GM19351 (cell line): ENCODE data around the gene CEACAM1.
A peak's percentile ranks its signal among the peaks of the same experiment; 100 is the strongest.
"Not testable (repeated sequence)": the region's sequence is repeated elsewhere in the genome, so short reads cannot be mapped to it uniquely, and the experiment has no call there.

Source experiments
- ATAC-seq: cut with Tn5 transposase; IDR thresholded peaks from one replicate; pipeline ENCODE4 v1.9.1; 2021; ENCODE audit warnings: mild to moderate bottlenecking, moderate library complexity; ENCODE audit not compliant: unreplicated experiment

CEACAM1 gene

DNA sequence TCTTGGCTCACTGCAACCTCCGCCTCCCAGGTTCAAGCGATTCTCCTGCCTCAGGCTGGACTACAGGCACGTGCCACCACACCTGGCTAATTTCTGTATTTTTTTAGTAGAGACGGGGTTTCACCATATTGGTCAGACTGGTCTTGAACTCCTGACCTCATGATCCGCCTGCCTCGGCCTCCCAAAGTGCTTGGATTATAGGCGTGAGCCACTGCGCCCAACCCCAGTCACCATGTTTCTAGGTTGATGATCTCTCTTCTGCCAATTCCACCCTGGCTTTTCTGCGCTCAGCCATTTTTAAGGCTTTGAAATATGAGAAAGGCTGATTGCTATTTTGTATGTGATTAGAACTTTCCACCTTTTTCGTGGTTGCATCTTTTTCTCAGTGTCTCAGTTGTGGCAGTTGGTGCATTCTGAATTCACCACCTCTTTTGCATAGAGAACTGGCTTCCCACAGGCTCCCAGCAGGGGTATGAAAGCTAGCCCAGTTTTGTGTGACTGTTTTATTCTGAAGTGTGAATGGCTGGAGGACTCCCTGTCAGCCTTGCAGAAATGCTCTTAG, 15.5 kb downstream of the CEACAM1 start:
- peak; percentile 86 for ATAC-seq

DNA sequence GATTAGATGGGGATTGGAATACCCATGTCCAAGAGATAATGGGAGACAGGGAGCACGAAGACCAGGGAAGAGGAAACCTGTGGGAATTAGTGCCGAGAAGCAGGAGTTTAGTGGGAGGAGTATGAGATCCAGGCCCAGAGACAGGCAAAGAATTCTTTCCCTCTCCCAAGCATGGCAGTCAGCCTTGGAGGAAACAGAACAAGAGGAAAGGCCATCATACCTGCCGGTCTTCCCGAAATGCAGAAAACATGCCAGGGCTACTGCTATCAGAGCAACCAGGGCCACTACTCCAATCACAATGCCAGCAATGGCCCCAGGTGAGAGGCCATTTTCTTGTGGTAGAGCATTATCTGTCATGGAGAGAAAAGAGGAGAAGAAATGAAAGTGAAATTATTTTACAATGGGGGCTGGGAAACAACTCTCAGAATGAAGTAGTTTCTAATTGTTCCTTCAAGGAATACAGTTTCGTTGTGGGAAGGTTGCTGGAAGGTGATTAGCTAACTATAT, 16.1 kb downstream of the CEACAM1 start:
- no peak for ATAC-seq

DNA sequence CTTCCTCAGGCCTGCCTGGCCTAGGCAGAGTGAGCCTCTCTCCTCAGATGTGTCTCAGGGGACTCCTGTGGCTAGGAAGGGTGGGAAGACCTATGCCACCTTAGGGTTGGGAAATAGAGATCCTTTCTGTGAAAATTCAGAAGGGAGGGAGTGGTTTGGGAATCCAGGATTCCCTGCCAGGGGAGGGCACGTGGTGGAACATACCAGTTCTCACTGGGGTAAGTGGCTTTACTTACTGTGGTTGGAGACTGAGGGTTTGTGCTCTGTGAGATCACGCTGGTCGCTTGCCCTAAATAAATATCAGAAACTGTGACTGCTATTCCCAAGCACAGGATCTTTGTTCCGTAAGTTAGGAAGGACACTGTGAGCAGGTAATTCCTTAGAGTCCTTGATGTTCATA, 16.9 kb downstream of the CEACAM1 start:
- no peak for ATAC-seq

DNA sequence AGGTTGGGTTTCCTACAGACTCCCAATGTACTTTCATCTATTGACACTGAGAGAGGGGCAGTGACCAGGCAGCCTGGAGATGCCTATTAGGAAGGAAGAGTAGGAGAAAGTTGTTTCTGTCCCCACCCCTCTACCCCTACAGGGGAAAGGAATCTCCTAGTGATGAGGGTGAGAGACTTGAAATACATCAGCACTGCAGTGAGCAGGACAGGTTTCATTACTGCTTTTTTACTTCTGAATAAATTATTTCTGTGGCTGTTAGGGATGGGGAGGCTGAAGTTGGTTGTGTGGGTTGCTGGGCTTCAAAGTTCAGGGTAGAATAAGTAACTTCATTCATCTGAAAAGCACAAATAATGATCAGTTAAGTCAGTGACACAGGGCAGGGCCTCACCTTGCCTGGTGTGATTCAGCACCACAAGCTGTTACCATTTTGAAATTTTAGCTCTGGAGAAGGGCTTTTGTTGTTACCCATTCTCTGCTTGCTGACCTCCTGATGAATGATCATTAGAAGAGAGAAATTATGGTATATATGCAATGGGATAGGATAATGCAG, 19.3 kb downstream of the CEACAM1 start:
- no peak for ATAC-seq

DNA sequence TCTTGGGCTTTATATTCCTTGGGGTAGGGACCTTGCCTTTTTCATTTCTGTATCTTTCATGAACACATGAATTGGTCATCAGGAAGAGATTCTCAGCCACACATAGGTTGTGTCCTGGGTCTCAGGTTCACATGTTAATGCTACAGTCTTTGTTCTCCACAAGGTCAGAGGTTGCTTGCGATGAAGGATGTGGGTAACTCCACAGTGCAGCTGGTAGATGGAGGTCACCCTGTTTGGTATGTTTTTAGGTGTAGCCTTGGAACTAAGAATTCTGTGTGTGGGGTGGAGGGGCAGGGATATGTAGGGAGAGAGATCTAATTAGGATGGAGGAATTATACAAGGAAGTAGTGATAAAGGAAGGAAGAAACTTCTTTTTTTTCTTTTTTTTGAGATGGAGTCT, 23.2 kb downstream of the CEACAM1 start:
- ATAC-seq: no peak

DNA sequence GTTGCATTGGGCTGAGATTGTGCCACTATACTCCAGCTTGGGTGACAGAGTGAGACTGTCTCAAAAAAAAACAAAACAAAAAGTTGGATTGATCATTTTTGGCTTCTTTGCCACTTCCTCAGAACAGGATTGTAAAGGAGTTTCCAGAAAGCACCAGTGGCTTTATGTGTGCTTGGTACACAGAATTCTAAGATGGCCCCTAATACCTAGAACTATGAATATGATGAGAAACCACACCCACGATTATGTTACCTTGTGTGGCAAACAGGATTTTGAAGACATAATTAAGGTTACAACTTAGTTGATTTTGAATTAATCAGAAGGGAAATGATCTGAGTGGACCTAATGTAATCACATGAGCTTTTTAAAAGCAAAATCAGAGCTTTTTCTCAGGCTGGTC, 26.5 kb downstream of the CEACAM1 start:
- ATAC-seq: no peak

DNA sequence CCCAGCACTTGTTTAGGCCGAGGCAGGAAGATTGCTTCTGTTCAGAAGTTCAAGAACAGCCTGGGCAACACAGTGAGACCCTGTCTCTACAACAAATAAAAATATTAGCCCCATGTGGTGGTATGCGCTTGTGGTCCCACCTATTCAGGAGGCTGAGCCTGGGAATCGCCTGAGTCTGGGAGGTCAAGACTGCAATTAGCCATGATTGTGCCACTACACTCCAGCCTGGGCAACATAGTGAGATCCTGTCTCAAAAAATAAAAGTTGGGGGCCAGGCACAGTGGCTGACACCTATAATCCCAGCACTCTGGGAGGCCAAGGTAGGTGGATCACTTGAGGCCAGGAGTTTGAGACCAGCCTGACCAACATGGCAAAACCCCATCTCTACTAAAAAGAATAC, 27.0 kb downstream of the CEACAM1 start:
- not testable (repeated sequence) for ATAC-seq

DNA sequence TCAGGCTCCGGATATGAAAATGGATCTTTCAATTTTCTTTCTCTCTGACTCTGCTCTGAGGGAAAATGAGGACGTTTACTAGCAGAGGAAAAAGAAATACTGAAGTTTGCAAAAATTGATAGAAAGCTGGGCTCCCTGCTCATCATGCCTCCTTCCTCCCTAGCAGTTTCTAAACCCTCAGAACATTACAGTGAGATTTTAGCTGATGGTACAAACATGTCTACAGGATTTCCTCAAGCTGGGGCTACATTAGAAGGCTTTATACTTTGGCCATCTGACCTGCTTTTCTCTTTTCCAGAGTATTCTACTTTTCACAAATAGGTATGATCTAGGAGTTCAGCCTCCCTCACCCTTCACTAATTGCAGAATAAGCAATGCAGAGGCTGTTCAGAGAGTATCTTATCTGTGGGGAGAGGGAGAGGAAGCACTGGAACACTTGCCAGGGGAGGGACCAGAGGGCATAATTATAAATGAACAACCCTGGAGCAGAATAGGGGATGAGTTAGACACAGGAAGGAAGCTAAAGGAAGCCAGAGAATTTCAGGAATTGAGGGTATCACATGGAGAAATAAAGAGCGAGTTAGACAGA, 30.0 kb downstream of the CEACAM1 start:
- no peak for ATAC-seq

DNA sequence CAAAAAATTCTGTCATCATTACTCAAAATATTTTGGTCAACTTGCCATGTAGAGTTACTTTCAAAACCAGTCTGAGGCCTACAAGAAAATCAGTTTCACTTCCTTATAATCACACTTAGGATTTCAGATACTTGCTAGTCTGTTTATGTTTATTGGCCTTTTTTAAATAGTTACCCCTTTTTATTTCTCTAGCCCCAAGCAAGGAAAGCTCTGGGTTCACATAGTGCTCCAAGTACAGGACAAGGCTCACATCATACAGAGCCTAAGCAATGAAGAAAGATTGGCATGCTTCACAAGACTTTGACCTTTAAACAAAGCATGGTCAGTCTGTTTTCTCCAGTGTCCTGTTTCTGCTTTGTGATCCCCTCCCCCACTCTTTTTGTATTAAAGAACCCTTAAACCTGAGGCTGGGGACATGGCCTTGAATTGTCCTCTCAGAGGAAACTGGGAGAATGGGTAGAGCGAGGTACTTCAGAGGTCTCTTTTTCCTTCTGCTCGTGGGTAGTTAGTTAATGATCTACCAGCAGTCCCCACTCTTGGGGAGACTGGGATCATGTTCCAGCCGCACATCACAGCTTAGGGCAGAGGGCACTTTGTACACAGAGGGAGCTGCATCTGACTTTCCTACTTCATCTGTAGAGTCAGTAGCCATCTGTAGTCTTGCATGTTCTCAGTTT, 30.7 kb downstream of the CEACAM1 start:
- peak; percentile 63 for ATAC-seq

DNA sequence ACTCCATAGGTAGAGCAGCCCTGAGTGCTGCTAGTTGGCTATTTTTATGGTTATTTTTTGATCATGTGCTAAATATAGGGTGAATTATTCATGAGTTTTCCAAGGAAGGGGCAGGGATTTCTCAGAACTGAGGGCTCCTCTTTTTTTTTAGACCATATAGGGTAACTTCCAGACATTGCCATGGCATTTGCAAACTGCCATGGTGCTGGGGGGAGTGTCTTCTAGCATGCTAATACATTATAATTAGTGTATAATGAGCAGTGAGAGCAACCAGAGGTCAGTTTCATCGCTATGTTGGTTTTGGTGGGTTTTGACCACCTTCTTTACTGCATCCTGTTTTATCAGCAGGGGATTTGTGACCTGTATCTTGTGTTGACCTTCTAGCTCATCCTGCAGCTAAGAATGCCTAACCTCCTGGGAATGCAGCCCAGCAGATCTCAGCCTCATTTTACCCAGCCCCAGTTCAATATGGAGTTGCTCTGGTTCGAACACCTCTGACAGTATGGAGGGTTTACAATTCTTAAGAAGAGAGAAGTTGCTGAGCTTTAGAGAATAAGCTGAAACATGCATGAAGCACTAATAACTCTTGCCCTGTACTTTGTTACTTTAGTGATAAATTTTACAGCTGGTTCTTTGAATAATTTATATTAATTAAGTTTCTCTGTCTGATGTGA, 31.7 kb downstream of the CEACAM1 start:
- ATAC-seq: no peak

DNA sequence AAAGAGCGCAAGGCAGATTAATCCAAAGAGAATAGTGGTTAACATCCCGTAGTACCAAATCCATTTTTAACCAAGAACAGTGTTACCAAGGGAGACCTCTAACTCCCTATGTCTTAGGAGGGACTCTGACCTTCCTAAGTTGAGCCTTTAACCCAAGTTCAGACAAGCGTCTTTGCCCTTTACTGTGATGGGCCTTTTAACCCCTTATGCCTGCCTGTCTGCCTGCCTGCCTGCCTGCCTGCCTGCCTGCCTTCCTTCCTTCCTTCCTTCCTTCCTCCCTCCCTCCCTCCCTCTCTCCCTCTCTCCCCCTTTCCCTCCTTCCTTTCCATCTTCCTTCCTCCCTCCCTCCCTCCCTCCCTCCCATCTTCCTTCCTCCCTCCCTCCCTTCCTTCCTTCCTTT, 32.6 kb downstream of the CEACAM1 start:
- ATAC-seq: no peak

DNA sequence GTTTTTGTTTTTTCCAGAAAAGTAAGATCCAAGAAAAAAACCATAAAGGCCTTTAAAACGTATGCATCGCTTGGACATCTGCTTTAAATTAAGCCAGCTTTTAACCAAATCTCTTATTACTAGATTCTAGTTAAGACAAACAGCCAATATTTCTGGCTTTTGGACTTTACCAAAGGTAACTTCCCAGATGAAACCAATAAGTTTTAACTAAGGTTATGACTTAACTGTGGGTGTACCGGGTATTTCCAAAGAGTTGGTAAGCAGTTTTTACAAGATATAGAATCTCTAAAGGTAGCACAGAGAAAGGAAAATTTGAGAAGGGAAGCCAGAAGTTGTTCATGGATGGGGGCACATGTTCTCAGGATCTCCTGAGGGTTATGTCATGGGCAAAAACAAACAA, 34.0 kb downstream of the CEACAM1 start:
- ATAC-seq: no peak

DNA sequence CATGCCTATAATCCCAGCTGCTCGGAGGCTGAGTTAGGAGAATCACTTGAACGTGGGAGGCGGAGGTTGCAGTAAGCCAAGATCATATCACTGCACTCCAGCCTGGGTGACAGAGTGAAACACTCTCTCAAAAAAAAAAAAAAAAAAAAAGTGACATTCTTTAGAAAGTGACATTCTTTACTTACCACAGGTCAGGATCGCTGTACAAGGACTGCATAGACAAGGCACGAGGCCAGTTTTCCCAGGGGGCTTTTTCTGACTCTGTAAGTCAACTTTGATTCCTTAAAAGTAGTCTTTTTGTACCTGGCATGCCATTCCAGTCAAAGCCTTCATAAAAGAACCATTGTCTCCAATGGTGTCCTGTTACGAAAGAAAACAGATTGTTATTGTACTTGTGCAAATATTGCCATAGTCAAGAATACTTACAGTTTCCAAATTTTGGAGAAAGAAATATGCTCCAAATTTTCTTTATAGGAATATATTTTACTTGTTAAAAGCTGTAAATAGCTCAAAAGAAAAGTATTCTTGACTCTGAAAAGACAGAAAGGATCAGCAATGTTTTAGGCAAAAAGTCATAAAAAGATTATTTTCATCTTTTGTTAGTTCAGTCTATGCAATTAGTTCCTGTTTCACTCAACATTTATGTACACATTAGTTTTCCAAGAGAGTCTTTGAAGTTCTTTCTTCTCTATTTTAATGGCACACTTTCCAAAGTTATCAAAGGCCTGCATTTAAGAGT, 39.3 kb downstream of the CEACAM1 start:
- ATAC-seq: no peak

DNA sequence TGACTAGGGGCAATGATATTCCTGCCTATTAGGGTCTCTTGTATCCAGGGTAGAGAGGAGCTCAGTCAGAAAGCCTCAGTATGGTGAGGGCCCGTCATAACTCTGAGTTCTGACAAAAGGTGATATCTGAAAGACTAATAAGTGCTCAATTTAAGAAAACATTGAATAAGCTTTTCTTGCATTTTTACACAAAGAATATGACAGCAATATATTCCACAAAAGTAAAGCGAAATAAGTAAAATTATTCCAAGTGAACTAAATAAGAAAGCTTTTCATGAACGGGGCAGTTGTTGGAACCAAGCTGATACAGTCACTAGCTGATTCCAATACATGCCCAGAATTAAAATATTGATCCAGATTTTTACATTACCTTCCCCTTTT, 40.5 kb downstream of the CEACAM1 start:
- ATAC-seq: no peak

DNA sequence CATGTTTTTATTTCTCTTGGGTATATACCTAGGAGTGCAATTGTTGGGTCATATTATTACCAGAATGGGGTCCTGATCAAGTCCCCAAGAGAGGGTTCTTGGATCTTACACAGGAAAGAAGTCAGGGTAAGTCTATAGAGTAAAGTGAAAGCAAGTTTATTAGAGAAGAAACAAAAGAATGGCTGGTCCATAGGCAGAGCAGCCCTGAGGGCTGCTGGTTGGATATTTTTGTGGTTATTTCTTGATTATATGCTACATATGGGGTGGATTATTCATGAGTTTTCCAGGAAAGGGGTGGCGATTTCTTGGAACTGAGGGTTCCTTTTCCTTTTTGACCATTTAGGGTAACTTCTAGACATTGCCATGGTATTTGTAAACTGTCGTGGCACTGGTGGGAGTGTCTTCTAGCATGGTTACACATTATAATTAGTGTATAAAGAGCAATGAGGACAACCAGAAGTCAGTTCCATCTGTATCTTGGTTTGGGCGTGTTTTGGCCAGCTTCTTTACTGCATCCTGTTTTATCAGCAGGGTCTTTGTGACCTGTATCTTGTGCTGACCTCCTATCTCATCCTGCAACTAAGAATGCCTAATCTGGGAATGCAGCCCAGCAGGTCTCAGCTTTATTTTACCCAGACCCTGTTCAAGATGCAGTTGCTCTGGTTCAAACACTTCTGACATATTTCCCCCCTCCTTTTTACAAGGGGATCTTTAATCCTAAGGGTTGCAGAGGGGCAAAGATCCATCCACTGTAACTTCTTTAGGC, 41.1 kb downstream of the CEACAM1 start:
- ATAC-seq: no peak

DNA sequence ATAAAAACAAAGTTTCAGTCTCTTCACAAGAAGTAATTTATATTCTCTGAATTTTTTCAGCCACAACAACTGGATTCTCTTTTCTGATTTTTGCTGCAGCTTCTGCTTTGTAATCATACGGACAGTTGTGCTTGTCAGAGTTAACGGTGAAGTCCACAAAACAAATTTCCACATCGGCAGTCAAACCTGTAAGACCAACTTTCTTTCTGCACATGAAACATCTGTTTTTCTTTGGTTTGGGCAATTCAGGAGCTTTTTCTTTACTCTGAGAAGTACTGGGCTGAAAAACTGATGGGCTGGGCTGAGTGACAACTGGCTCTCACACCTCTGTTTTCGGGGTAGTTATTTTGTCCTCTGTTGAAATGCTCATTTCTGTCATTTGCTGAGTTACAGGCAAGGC, 43.2 kb downstream of the CEACAM1 start:
- not testable (repeated sequence) for ATAC-seq

DNA sequence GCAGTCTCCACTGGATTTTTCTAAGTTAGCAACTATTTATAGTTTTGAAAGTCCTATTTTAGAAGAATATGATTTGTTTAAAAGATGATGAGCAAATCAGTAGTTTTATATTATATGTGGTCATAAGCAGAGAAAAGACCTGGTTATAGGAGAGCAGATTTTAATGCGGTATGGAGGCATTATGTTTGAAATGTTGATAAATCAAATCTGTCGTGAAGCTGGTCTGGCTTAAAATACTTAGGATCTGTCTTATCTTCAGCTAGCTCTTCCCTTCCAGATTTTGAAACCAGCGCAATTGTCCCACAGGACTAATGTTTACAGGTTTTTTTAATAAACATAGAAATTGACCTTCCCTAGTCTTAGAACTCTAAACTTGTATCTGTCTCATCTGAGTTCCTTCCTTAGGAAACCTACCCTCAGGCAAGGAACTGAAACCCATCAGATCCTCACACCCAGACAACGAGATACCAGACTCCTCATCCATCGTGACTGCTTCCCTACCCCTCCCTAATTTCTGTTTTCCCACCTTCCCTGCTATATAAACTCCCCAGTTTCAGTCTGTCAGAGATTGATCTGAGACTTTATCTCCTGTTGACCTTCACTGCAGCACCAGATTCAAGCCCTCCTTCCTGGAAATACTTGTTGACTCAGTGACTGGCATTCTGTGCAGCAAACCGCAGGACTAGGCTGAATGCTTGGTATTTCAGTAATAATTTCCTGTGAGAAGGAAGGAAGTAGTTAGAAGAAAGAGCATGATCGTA, 47.8 kb downstream of the CEACAM1 start:
- ATAC-seq: no peak

DNA sequence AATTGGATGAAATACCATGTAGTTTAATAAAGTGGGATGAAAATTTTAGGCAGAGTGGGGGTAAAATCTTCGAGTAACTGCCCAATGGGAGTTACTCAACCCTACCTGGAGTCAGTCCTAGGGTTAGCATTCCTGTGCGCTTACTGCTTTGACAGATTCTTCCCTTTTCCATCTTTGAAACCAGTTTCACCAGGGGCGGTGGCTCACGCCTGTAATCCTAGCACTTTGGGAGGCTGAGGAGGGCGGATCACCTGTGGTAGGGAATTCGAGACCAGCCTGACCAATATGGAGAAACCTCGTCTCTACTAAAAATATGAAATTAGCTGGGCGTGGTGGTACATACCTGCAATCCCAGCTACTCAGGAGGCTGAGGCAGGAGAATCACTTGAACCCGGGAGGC, 48.5 kb downstream of the CEACAM1 start:
- no peak for ATAC-seq

DNA sequence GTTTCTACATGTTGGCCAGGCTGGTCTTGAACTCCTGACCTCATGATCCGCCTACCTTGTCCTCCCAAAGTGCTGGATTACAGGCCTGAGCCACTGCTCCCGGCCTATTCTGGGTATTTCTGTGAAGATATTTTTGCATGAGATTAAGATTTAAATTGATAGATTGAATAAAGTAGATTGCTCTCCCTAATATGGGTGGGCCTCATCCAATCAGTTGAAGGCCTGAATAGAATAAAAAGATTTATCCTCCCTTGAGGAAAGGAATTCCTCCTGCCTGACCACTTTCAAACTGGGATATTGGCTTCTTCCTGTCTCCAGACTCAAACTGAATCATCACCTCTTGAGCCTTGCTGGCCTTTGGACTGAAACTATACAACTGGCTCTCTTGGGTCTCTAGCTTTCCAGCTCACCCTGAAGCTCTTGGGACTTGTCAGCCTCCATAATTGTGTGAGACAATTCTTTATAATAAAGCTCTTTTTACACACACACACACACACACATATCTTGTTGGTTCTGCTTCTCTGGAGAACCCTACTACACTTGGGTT, 49.4 kb downstream of the CEACAM1 start:
- ATAC-seq: no peak
